ENCODE results near the gene DYNLL1. TPM values are rescaled to one million over a fixed set of nuclear protein-coding genes. Genes with fewer than 3 reads are reported as not detected.

Gene DYNLL1
- total RNA-seq, 2 donors from 2014 or later, result 166 to 303 TPM

GRCh38 chr12:120453977-120454376 is 41.9 kb upstream of the DYNLL1 start:
- H3K27me3 ChIP-seq (replicated peaks; ENCODE audit: insufficient read depth), result no peaks in the 10 kb centered on the region
- no peaks in the 10 kb centered on the region for H3K9me3 ChIP-seq
- no peaks in the 10 kb centered on the region for H3K4me1 ChIP-seq (replicated peaks)
- no peak for DNase-seq (ENCODE audit: low spot score)
- H3K36me3 ChIP-seq, result peaks cover 0 to 2% of the 10 kb centered on the region in 2 donors
- 73% methylated on average over 4 of the region's 4 CpGs for WGBS
- intact Hi-C loops (cut with DNase I), result no loop called here
- no peak overlapping the region for H3K27ac ChIP-seq
- H3K4me3 ChIP-seq, result no peak overlapping the region
- TF ChIP-seq CTCF (IDR thresholded peaks at IDR 0.05) (peak in 1 of 4 experiments; percentile 33), POLR2A (IDR thresholded peaks at IDR 0.05) (no peak), POLR2AphosphoS5 (IDR thresholded peaks at IDR 0.05) (no peak)

- Histone ChIP-seq H3K4me3 (no peak overlapping the region), H3K4me1 (replicated peaks) (no peaks in the 10 kb centered on the region), H3K27ac (no peak overlapping the region), H3K27me3 (replicated peaks; ENCODE audit: insufficient read depth) (no peaks in the 10 kb centered on the region), H3K36me3 (peaks cover 0 to 6% of the 10 kb centered on the region in 2 donors), H3K9me3 (no peaks in the 10 kb centered on the region)
- no peak for DNase-seq (ENCODE audit: low spot score)
- WGBS, result 94% methylated on average over 7 of the region's 7 CpGs
- TF ChIP-seq POLR2AphosphoS5 (IDR thresholded peaks at IDR 0.05), result no peak
- TF ChIP-seq POLR2A (IDR thresholded peaks at IDR 0.05), result no peak
- TF ChIP-seq CTCF (IDR thresholded peaks at IDR 0.05), result no peak
- intact Hi-C loops (cut with DNase I), result no loop called here
These were observed 40.6 kb upstream of the DYNLL1 start for GRCh38 chr12:120455302-120455701.

- intact Hi-C loops (cut with DNase I), result no loop called here
- no peak for DNase-seq (ENCODE audit: low spot score)
- Histone ChIP-seq H3K4me1 (replicated peaks) (no peaks in the 10 kb centered on the region), H3K27ac (no peak overlapping the region), H3K9me3 (no peaks in the 10 kb centered on the region), H3K36me3 (peaks cover 0 to 7% of the 10 kb centered on the region in 2 donors), H3K4me3 (no peak overlapping the region), H3K27me3 (replicated peaks; ENCODE audit: insufficient read depth) (no peaks in the 10 kb centered on the region)
- 76% methylated on average over 6 of the region's 6 CpGs for WGBS
- TF ChIP-seq POLR2A (IDR thresholded peaks at IDR 0.05) (no peak), POLR2AphosphoS5 (IDR thresholded peaks at IDR 0.05) (no peak)
These were observed 38.8 kb upstream of the DYNLL1 start for GRCh38 chr12:120457133-120457532.

GRCh38 chr12:120460157-120460556 is 35.8 kb upstream of the DYNLL1 start:
- peaks cover 12 to 13% of the 10 kb centered on the region in 2 donors for H3K36me3 ChIP-seq
- intact Hi-C loops (cut with DNase I), result no loop called here
- TF ChIP-seq POLR2AphosphoS5 (IDR thresholded peaks at IDR 0.05) (no peak), CTCF (IDR thresholded peaks at IDR 0.05) (no peak), POLR2A (IDR thresholded peaks at IDR 0.05) (no peak)
- 95% methylated on average over 3 of the region's 3 CpGs for WGBS
- no peak for DNase-seq (ENCODE audit: low spot score)
- H3K27ac ChIP-seq, result no peak overlapping the region
- no peaks in the 10 kb centered on the region for H3K9me3 ChIP-seq
- H3K27me3 ChIP-seq (replicated peaks; ENCODE audit: insufficient read depth), result no peaks in the 10 kb centered on the region
- no peaks in the 10 kb centered on the region for H3K4me1 ChIP-seq (replicated peaks)
- H3K4me3 ChIP-seq, result no peak overlapping the region

- WGBS, result 78% methylated on average over 3 of the region's 3 CpGs
- DNase-seq (ENCODE audit: low spot score), result no peak
- Histone ChIP-seq H3K27ac (no peak overlapping the region), H3K9me3 (no peaks in the 10 kb centered on the region), H3K36me3 (peaks cover 12 to 13% of the 10 kb centered on the region in 2 donors), H3K4me3 (no peak overlapping the region), H3K27me3 (replicated peaks; ENCODE audit: insufficient read depth) (no peaks in the 10 kb centered on the region), H3K4me1 (replicated peaks) (no peaks in the 10 kb centered on the region)
- intact Hi-C loops (cut with DNase I), result no loop called here
- TF ChIP-seq CTCF (IDR thresholded peaks at IDR 0.05) (no peak), POLR2A (IDR thresholded peaks at IDR 0.05) (no peak), POLR2AphosphoS5 (IDR thresholded peaks at IDR 0.05) (no peak)
These were observed 33.7 kb upstream of the DYNLL1 start for GRCh38 chr12:120462099-120462640.
